ENCODE data around the gene GPR87.

The GPR87 gene

GRCh38 chr3:151297429-151297828, 19.2 kb downstream of the GPR87 start:
- no peak for TF ChIP-seq CTCF (IDR thresholded peaks at IDR 0.05)

- no peak for TF ChIP-seq CTCF (IDR thresholded peaks at IDR 0.05)
These were observed 20.4 kb downstream of the GPR87 start for GRCh38 chr3:151296226-151296625.

GRCh38 chr3:151293127-151293526, 23.5 kb downstream of the GPR87 start:
- TF ChIP-seq CTCF (IDR thresholded peaks at IDR 0.05): no peak

GRCh38 chr3:151290673-151291072, 25.9 kb downstream of the GPR87 start:
- peak; percentile 46 for TF ChIP-seq CTCF (IDR thresholded peaks at IDR 0.05)

GRCh38 chr3:151289445-151289844, 27.2 kb downstream of the GPR87 start:
- TF ChIP-seq CTCF (IDR thresholded peaks at IDR 0.05): no peak

GRCh38 chr3:151285940-151286339, 30.7 kb downstream of the GPR87 start:
- TF ChIP-seq CTCF (IDR thresholded peaks at IDR 0.05): no peak

GRCh38 chr3:151283907-151284461, 32.6 kb downstream of the GPR87 start:
- no peak for TF ChIP-seq CTCF (IDR thresholded peaks at IDR 0.05)

- TF ChIP-seq CTCF (IDR thresholded peaks at IDR 0.05): no peak
These were observed 33.2 kb downstream of the GPR87 start for GRCh38 chr3:151283387-151283786.
